B cell (primary cell): ENCODE data around the gene COL17A1. TPM values are rescaled to one million over a fixed set of nuclear protein-coding genes. Genes with fewer than 3 reads are reported as not detected.

Experiments
- ATAC-seq: fragments of 200-7000 bp; cut with Tn5 transposase; one replicate; pipeline ENCODE4 v1.10.0; 2021; ENCODE audit warnings: low read depth, mild to moderate bottlenecking, moderate number of reproducible peaks, moderate library complexity
- CTCF ChIA-PET: fragments of 350-600 bp; sonication (Branson Sonifier 250); formaldehyde crosslinking; loops from one replicate; lab custom pipeline; 2021; ENCODE audit warnings: antibody characterized with exemption, inconsistent platforms; lab: Charles Lee
- POLR2A ChIA-PET: fragments of 350-600 bp; sonication (Branson Sonifier 250); formaldehyde crosslinking; loops from one replicate; lab custom pipeline; 2021; ENCODE audit warnings: antibody characterized with exemption; lab: Charles Lee
- DNase-seq: peaks from one replicate; pipeline ENCODE4 v3.0.0; 2013
- H2AFZ ChIP-seq: 2 replicates; pipeline ENCODE4 v1.6.1; 2012; ENCODE audit warnings: mild to moderate bottlenecking, low read depth, low read length; ENCODE audit not compliant: insufficient read depth, poor library complexity, severe bottlenecking
- H3K27ac ChIP-seq, 2 donors: 1 replicate in 1 of 2; 2 replicates in 1 of 2; pipeline ENCODE4 v1.5.1; 2012 to 2013; ENCODE audit warnings: low read length in 2 of 2, mild to moderate bottlenecking in 2 of 2, moderate library complexity in 1 of 2
- H3K27me3 ChIP-seq, 4 experiments: fragments of 200-600 bp in 1 of 4; sonication (generic) in 1 of 4; replicated peaks in 1 of 4; 1 replicate in 2 of 4; 2 replicates in 2 of 4; pipeline versions ENCODE4 v1.6.1 to v1.7.0; 2013 to 2016; ENCODE audit warnings: low read length in 3 of 4, mild to moderate bottlenecking in 2 of 4, mixed read lengths in 1 of 4, moderate library complexity in 1 of 4; ENCODE audit not compliant: insufficient read depth in 4 of 4, control insufficient read depth in 3 of 4; ENCODE audit errors: control extremely low read depth in 1 of 4
- H3K36me3 ChIP-seq, 2 experiments: replicated peaks in 1 of 2; 1 replicate in 1 of 2; 2 replicates in 1 of 2; pipeline versions ENCODE4 v1.6.1 to v1.7.1; 2013; ENCODE audit warnings: low read length in 1 of 2; ENCODE audit not compliant: insufficient read depth in 2 of 2, control insufficient read depth in 1 of 2; ENCODE audit errors: control extremely low read depth in 1 of 2, extremely low read depth in 1 of 2
- H3K4me1 ChIP-seq, 2 donors: fragments of 200-600 bp in 1 of 2; sonication (generic) in 1 of 2; 1 replicate in 1 of 2; 2 replicates in 1 of 2; pipeline versions ENCODE4 v1.5.1 to v1.6.1; 2013 to 2017; ENCODE audit warnings: low read length in 2 of 2; ENCODE audit not compliant: control insufficient read depth in 2 of 2, insufficient read depth in 2 of 2
- H3K4me2 ChIP-seq: replicated peaks from 2 replicates; pipeline ENCODE3; 2012; ENCODE audit warnings: mild to moderate bottlenecking, low read depth, low read length; ENCODE audit not compliant: poor library complexity, severe bottlenecking
- H3K4me3 ChIP-seq, 5 experiments: fragments of 200-600 bp in 1 of 5; sonication (generic) in 1 of 5; 1 replicate in 3 of 5; 2 replicates in 2 of 5; pipeline versions ENCODE4 v1.5.1 to v1.7.0; 2011 to 2016; ENCODE audit warnings: low read length in 4 of 5, mild to moderate bottlenecking in 4 of 5, low read depth in 2 of 5, control low read depth in 1 of 5, moderate library complexity in 1 of 5; ENCODE audit not compliant: insufficient read depth in 1 of 5; ENCODE audit errors: control extremely low read depth in 1 of 5, extremely low read depth in 1 of 5
- H3K79me2 ChIP-seq: fragments of 200-600 bp; sonication (generic); one replicate; pipeline ENCODE4 v1.6.0; 2016; ENCODE audit warnings: low read length; ENCODE audit not compliant: control insufficient read depth, insufficient read depth
- H3K9ac ChIP-seq: fragments of 200-600 bp; sonication (generic); 2 replicates; pipeline ENCODE4 v1.6.1; 2017; ENCODE audit warnings: mild to moderate bottlenecking, low read length, moderate library complexity
- H3K9me3 ChIP-seq, 3 donors: one replicate each; pipeline versions ENCODE4 v1.6.1 to v1.7.1; 2013; ENCODE audit warnings: low read length in 2 of 3; ENCODE audit not compliant: control insufficient read depth in 2 of 3, insufficient read depth in 1 of 3; ENCODE audit errors: control extremely low read depth in 1 of 3
- H4K20me1 ChIP-seq: 2 replicates; pipeline ENCODE4 v1.6.0; 2012; ENCODE audit warnings: mild to moderate bottlenecking, low read length; ENCODE audit not compliant: insufficient read depth, control insufficient read depth, poor library complexity, severe bottlenecking
- H3K27ac Mint-ChIP-seq: one replicate; pipeline ENCODE4 v1.8.0; 2021; ENCODE audit warnings: mixed read lengths
- H3K27me3 Mint-ChIP-seq: one replicate; pipeline ENCODE4 v1.8.0; 2021; ENCODE audit warnings: mixed read lengths
- H3K4me1 Mint-ChIP-seq: one replicate; pipeline ENCODE4 v1.8.0; 2021; ENCODE audit warnings: mixed read lengths
- H3K4me3 Mint-ChIP-seq: one replicate; pipeline ENCODE4 v1.8.0; 2021; ENCODE audit warnings: mixed read lengths
- H3K9me3 Mint-ChIP-seq: one replicate; pipeline ENCODE4 v1.8.0; 2022; ENCODE audit warnings: mixed read lengths; ENCODE audit not compliant: insufficient read depth
- CTCF ChIP-seq: fragments of 200-600 bp; IDR thresholded peaks from one replicate; pipeline ENCODE4 v1.8.0; 2022; ENCODE audit warnings: antibody characterized with exemption, mild to moderate bottlenecking
- EZH2 ChIP-seq: IDR thresholded peaks from 2 replicates; pipeline ENCODE4 v1.6.1; 2012; ENCODE audit warnings: borderline replicate concordance, low read depth, mild to moderate bottlenecking, moderate library complexity, low read length; ENCODE audit not compliant: insufficient read depth, poor library complexity, severe bottlenecking
- WGBS: methylation state at CpG from one replicate; pipeline ENCODE4 v1.1.5; 2013; ENCODE audit warnings: missing lambda C conversion rate; ENCODE audit not compliant: insufficient coverage; 5-methylcytosine and 5-hydroxymethylcytosine counted together
- intact Hi-C: fragments of 100-400 bp; cut with micrococcal nuclease; formaldehyde crosslinking; loops from one replicate; pipeline ENCODE4 v1.10.0; 2022
- polyA plus RNA-seq: library from polyadenylated mRNA; depleted of rRNA; stranded (reverse); fragments of >200 nt; gene quantifications from 2 replicates; pipeline ENCODE4 v1.2.3, GENCODE V29; 2012
- total RNA-seq, 2 donors: library from RNA; stranded (reverse); fragments of 120-200 nt in 1 of 2; gene quantifications; 1 replicate in 1 of 2; 2 replicates in 1 of 2; pipeline versions ENCODE4 v1.2.3 to v1.2.4, GENCODE V29; 2013 to 2022

Gene COL17A1
- total and polyA plus RNA-seq, 2 donors (not counting 1 experiment from before 2014, with no cell fraction given), result not detected

GRCh38 chr10:104088239-104088638 is 2.6 kb upstream of the COL17A1 start:
- Histone ChIP-seq H3K9me3 (no peaks in the 10 kb centered on the region), H3K9ac (no peak overlapping the region), H3K4me2 (no peak overlapping the region), H3K27me3 (no peaks in the 10 kb centered on the region), H3K79me2 (no peaks in the 10 kb centered on the region), H3K4me3 (no peak overlapping the region), H3K27ac (no peak overlapping the region), H3K36me3 (no peaks in the 10 kb centered on the region), H3K4me1 (no peaks in the 10 kb centered on the region), H4K20me1 (no peaks in the 10 kb centered on the region), H2AFZ (no peak overlapping the region)
- ATAC-seq, result no peak
- DNase-seq, result no peak
- no peak overlapping the region for H3K27ac Mint-ChIP-seq
- no peaks in the 10 kb centered on the region for H3K4me1 Mint-ChIP-seq
- WGBS, result 100% methylated on average over 3 of the region's 5 CpGs
- ChIA-PET POLR2A (no interaction called here), CTCF (no interaction called here)
- TF ChIP-seq CTCF (no peak), EZH2 (no peak)
- no peaks in the 10 kb centered on the region for H3K9me3 Mint-ChIP-seq
- H3K27me3 Mint-ChIP-seq, result peaks cover 10% of the 10 kb centered on the region
- intact Hi-C loops, result no loop called here
- no peak overlapping the region for H3K4me3 Mint-ChIP-seq

- H3K79me2 ChIP-seq, result no peaks in the 10 kb centered on the region
- CTCF ChIA-PET, result interaction anchor here (0.7 to 1.7 kb wide), 3 partner anchors 196 to 200 kb away, joined by 3 to 8 read pairs (median 3); no protein-coding TSS in a partner anchor
- H3K4me2 ChIP-seq, result no peak overlapping the region
Observed at GRCh38 chr10:104084482-104085142, 1.1 kb downstream of the COL17A1 start.

More at GRCh38 chr10:104084482-104085142, 1.1 kb downstream of the COL17A1 start:
- Mint-ChIP-seq H3K9me3 (no peaks in the 10 kb centered on the region), H3K27me3 (peaks cover 11% of the 10 kb centered on the region), H3K4me1 (no peaks in the 10 kb centered on the region), H3K27ac (no peak overlapping the region), H3K4me3 (no peak overlapping the region)
- Histone ChIP-seq H3K9me3 (no peaks in the 10 kb centered on the region), H3K27me3 (no peaks in the 10 kb centered on the region), H3K4me1 (no peaks in the 10 kb centered on the region), H3K36me3 (no peaks in the 10 kb centered on the region), H2AFZ (no peak overlapping the region), H3K27ac (no peak overlapping the region), H4K20me1 (no peaks in the 10 kb centered on the region), H3K9ac (no peak overlapping the region), H3K4me3 (no peak overlapping the region)
- TF ChIP-seq CTCF (no peak), EZH2 (no peak)
- ATAC-seq, result no peak
- intact Hi-C loops, result no loop called here
- POLR2A ChIA-PET, result no interaction called here
- WGBS, result 100% methylated on average over 2 of the region's 5 CpGs
- DNase-seq, result no peak
